ENCODE measurements around the gene PEPD.

The PEPD gene

DNA sequence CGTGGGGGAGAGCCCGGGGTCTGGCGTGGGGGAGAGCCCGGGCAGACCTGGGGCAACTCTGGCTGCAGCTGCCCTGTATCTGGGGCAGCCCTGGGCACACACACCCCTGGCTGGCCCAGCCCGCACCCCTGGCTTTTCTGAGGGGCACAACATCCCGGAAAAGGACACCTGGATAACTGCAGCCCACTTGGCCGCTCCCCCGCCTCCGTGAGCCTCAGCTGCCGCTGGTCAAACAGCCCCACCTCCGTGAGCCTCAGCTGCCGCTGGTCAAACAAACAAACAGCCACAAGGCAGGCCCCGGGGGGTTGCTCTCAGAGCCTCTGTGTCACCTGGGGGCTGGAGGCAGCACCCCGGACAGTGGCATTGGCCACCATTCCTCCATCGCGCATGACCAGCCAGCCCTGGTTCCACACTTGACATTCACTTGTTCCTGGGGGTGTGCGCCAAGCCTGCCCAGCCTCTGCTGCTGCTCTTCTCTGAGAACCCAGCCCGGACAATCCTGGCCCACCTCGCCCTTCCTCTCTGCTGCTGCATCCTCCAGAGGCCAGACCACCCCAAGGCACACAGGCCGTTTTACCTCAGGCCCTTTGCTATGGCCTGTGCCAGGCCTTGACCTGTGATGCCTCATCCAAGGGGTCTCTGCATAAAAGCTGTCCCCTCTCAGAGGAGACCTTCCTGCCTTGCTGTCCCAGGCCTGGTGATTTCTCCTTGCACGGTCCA is 128.1 kb downstream of the PEPD start:
- ATAC-seq (replicated peaks; ENCODE audit: extremely low read depth, poor library complexity, severe bottlenecking): no peak
- no peaks in the 10 kb centered on the region for H3K27me3 Mint-ChIP-seq
- no peaks in the 10 kb centered on the region for H3K9me3 Mint-ChIP-seq
- peaks cover 2% of the 10 kb centered on the region for H3K36me3 Mint-ChIP-seq (ENCODE audit: insufficient read depth)
- H3K4me3 Mint-ChIP-seq: no peak overlapping the region
- peaks cover 4% of the 10 kb centered on the region for H3K4me1 Mint-ChIP-seq
- H3K27ac Mint-ChIP-seq (ENCODE audit: low read depth): peak overlapping the region; percentile 29
- DNase-seq (ENCODE audit: low spot score in 2 of 2): no peak

DNA sequence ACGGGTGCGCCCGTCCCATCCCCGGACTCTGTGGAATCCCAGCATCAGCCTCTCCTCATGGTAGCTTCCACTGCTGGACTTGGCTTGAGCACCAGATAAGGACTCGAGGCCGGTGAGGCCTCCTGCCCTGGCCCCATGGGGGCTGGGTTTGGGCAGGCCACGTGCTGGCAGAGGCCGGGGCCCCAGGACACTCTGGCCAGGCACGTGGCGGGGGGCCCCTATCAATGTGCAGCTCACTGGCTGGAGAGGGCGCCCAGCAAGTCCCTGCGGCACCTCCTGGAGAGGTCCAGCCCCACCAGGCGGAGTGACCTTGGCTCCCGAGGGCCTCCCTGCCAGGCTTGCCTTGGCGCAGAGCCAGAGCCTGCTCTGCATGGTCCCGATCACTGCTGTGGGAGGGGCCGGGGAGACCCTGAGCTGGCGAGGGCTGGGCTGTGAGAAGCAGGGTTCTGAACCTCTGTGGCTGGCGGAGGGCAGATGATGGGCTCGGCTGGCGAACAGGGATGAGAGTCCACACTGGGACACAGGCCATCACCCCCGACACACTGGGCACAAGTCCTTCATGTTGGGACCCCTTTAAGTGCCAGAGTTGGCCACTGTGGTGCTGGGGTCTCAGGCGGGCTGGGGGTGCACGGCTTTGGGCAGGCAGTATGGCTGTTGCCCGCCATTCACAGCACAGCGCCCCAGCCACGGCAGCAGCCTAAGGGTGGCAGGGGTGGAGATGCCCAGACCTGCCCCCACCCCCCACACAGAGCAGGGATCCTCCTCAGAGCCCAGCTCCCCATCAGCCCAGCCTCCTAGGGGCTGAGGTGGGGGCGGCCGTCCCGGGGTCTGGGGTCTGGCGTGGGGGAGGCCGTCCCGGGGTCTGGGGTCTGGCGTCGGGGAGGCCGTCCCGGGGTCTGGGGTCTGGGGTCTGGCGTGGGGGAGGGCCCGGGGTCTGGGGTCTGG is 129.0 kb downstream of the PEPD start:
- Mint-ChIP-seq H3K9me3 (no peaks in the 10 kb centered on the region), H3K27ac (ENCODE audit: low read depth) (no peak overlapping the region), H3K36me3 (ENCODE audit: insufficient read depth) (peaks cover 2% of the 10 kb centered on the region), H3K4me3 (no peak overlapping the region), H3K4me1 (peaks cover 4% of the 10 kb centered on the region), H3K27me3 (no peaks in the 10 kb centered on the region)
- ATAC-seq (replicated peaks; ENCODE audit: extremely low read depth, poor library complexity, severe bottlenecking) (no peak), DNase-seq (ENCODE audit: low spot score in 2 of 2) (no peak)

DNA sequence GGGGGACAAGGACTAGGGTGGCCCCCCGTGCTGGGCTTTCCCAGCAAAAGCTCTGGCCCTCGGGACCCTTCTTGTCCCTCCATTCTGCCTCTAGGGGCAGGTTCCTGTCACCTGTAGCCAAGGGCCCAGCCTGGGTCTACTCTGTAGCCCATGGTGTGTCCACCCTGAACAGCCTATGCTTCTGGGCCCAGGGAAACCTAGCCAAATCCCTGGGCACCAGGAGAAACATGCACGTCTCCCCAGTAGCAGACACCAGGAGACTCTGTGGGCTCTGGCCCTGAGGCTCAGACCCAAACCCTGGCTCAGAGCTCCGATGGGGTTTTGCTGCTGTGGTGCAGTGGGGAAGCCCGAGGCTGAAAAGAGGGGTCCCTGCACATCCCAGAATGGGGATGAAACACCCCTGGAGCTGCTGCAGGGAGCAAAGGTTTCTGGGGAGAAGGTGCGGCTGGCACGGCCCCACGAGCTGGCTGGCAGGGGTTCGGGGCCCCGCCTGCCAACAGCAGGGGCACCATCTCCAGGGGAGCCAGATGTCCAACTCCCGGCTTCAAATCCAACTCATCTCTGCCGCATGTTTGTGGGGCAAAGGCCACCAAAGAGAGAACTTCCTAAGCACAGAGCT is 129.9 kb downstream of the PEPD start:
- no peak overlapping the region for H3K27ac Mint-ChIP-seq (ENCODE audit: low read depth)
- peaks cover 4% of the 10 kb centered on the region for H3K4me1 Mint-ChIP-seq
- H3K36me3 Mint-ChIP-seq (ENCODE audit: insufficient read depth): peaks cover 2% of the 10 kb centered on the region
- H3K27me3 Mint-ChIP-seq: no peaks in the 10 kb centered on the region
- ATAC-seq (replicated peaks; ENCODE audit: extremely low read depth, poor library complexity, severe bottlenecking) (no peak), DNase-seq (ENCODE audit: low spot score in 2 of 2) (no peak)
- no peak overlapping the region for H3K4me3 Mint-ChIP-seq
- no peaks in the 10 kb centered on the region for H3K9me3 Mint-ChIP-seq

DNA sequence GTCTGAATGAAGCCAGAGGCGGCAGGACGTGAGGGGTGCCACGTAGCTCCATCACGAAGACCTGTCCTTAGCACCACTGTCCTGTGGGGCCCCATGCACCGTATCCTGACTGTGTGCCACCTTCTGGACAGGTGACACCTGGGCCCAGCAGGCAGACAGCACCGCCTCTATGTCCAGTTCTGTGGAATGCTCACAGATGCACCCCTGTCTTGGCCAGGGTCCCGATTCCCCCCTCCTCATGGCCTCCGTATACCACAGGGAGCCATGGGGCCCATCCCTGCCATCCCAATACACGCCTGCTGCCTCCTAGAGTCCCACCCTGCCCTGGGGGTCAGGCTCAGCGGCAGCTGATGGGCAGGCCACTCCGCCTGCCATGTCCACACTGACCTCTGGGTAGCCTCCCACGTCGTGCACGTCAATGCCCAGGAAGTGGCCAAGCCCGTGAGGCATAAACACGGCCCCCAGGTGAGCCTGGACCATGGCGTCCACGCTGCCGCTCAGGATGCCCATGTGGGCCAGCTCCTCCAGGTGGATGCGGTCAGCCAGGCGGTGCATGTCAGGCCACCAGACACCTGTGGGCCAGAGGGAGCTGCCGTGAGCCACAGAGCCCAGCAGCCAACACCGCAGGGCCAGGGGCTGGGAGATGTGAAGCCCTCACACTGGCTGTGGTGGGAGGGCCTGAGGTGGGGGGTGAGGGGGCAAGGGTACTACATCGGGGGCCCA is 130.5 kb downstream of the PEPD start:
- no peak for ATAC-seq (replicated peaks; ENCODE audit: extremely low read depth, poor library complexity, severe bottlenecking)
- Mint-ChIP-seq H3K4me1 (peaks cover 4% of the 10 kb centered on the region), H3K9me3 (no peaks in the 10 kb centered on the region), H3K27ac (ENCODE audit: low read depth) (no peak overlapping the region), H3K27me3 (no peaks in the 10 kb centered on the region), H3K4me3 (no peak overlapping the region), H3K36me3 (ENCODE audit: insufficient read depth) (peaks cover 2% of the 10 kb centered on the region)
- no peak for DNase-seq (ENCODE audit: low spot score in 2 of 2)

DNA sequence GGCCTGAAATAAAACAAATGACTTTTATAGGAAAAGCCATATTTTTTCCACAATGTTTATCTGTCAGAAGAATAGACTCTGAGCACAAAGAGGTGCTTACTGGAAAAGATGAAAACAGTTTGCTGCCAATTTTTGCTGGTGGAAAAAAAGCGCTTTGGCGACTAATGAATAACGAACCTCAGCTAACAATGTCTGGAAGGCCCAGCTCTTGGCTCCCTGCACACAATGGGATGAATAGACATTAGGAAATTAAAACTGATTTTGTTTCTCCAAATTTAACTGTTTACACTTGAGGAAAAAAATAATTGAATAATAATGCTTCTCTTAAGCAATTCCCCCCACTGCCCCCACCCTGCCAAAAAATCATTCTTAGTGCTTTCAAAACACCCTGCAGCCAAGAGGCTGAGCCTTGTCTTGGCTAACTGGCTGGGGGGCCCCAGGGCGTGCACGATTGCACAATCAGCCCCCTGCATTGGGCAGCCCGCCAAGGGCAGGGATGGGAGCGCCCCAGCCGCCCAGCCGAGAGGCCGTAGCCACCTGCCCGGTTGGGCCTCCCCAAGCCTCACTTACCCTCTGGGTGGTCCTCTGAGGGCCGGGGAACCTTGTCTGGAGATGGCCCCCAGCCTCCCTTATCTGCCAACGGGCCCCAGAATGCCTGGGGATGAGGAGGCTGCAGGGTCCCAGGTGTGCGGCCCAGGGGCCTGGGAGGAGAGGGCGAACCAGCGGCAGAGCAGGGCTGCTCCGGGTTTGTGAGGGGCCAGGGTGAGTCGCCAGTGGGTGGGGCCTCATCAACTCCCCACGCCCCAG is 131.3 kb downstream of the PEPD start:
- H3K4me1 Mint-ChIP-seq: peaks cover 4% of the 10 kb centered on the region
- H3K27me3 Mint-ChIP-seq: no peaks in the 10 kb centered on the region
- no peak overlapping the region for H3K27ac Mint-ChIP-seq (ENCODE audit: low read depth)
- no peak for ATAC-seq (replicated peaks; ENCODE audit: extremely low read depth, poor library complexity, severe bottlenecking)
- H3K36me3 Mint-ChIP-seq (ENCODE audit: insufficient read depth): peaks cover 2% of the 10 kb centered on the region
- H3K9me3 Mint-ChIP-seq: no peaks in the 10 kb centered on the region
- no peak overlapping the region for H3K4me3 Mint-ChIP-seq
- DNase-seq (ENCODE audit: low spot score in 2 of 2): no peak

DNA sequence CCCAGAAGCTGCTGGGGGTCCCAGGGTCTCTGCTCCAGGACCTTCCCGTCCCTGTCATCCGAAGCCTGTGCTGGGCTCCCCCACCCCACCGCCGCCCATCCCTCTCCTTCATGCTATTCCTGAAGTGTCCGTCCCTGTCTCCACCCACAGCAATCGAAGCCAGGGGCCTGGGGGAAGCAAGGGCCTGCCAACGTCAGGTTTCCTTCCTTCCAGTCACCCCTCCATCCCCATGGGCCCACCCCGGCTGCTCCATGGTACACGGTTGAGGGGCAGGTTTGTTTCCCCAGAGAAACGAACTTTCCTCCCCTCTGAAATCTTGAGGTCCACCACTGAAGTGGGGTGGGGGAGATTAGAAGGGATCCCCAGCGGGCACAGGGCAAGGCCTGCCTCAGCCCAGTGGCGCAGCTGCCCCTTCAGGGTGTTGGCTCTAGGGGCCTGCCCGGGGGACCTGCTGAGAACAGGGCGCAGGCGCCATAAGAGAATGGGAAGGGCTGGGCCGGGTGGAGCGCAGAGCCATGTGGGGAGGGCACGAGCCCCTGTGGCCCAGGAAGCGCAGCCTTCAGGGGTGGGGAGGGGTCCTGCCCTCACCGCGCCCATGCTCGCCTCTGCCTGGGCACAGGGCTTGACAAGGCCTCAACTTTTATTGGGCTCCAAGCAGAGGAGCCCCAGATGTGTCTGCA is 132.0 kb downstream of the PEPD start:
- Mint-ChIP-seq H3K9me3 (no peaks in the 10 kb centered on the region), H3K27ac (ENCODE audit: low read depth) (no peak overlapping the region), H3K36me3 (ENCODE audit: insufficient read depth) (no peaks in the 10 kb centered on the region), H3K27me3 (no peaks in the 10 kb centered on the region), H3K4me3 (no peak overlapping the region), H3K4me1 (peaks cover 4% of the 10 kb centered on the region)
- DNase-seq (ENCODE audit: low spot score in 2 of 2) (no peak), ATAC-seq (replicated peaks; ENCODE audit: extremely low read depth, poor library complexity, severe bottlenecking) (no peak)

DNA sequence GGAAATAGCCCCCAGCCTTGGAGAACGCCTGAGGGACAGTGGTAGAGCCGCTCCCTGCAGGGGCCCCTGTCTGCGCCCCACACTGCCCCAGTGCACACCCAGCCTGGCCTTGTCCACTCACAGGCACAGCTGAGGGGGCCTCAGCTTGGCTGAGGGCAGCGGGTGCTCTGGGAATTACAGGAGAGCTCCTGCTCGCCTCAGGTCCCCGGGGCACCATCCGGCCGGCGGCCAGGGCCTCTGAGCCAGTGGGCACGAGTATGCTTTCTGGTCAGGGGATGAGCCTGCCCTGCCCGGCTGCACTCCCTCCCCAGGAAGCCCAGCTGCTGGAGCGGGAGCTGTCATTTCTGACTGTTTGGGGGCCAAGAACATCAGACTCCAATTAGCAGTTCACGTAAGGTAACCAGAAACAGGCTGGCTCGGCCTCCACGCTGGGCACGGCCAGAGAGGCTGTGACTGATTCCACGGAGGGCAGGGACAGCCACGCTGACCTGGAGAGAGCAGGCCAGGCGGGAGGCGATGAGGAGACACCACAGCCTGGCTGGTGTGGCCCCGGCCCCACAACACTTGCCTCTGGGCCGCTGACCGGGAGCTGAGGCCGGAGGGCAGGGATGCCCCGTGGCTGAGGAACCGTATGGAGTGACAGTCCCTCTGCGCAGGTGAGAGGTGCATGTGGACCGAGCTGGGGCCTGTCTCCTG is 132.7 kb downstream of the PEPD start:
- Mint-ChIP-seq H3K9me3 (no peaks in the 10 kb centered on the region), H3K27me3 (no peaks in the 10 kb centered on the region), H3K4me3 (no peak overlapping the region), H3K4me1 (peaks cover 8% of the 10 kb centered on the region), H3K27ac (ENCODE audit: low read depth) (no peak overlapping the region), H3K36me3 (ENCODE audit: insufficient read depth) (no peaks in the 10 kb centered on the region)
- DNase-seq (ENCODE audit: low spot score in 2 of 2) (no peak), ATAC-seq (replicated peaks; ENCODE audit: extremely low read depth, poor library complexity, severe bottlenecking) (no peak)

DNA sequence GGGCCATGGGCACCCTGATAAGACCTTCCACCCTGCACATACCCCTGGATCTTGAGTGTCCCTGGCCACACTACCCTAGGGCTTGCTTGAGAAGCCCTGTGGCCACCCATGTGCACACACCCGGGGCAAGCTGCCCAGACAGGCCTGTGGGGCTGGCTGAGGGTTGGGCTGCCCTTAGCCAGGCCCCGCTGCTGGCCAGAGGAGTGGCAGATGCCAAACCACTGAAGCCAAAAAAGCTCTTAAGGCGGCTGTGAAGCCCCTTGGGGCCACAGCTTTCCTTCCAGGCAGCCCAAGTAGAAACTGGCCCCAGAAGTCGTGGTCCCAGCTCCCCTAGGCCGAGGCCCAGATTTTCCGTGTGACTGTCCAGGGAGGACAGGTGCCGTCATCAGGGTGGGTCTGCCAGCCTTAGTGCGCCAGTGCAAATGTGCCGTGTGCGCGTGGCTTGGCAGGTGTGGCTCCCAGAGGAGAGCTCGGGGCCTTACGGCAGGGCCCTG is 133.3 kb downstream of the PEPD start:
- Mint-ChIP-seq H3K27ac (ENCODE audit: low read depth) (no peak overlapping the region), H3K4me3 (no peak overlapping the region), H3K27me3 (no peaks in the 10 kb centered on the region), H3K4me1 (peaks cover 7% of the 10 kb centered on the region), H3K9me3 (no peaks in the 10 kb centered on the region), H3K36me3 (ENCODE audit: insufficient read depth) (no peaks in the 10 kb centered on the region)
- DNase-seq (ENCODE audit: low spot score in 2 of 2): no peak
- ATAC-seq (replicated peaks; ENCODE audit: extremely low read depth, poor library complexity, severe bottlenecking): no peak

DNA sequence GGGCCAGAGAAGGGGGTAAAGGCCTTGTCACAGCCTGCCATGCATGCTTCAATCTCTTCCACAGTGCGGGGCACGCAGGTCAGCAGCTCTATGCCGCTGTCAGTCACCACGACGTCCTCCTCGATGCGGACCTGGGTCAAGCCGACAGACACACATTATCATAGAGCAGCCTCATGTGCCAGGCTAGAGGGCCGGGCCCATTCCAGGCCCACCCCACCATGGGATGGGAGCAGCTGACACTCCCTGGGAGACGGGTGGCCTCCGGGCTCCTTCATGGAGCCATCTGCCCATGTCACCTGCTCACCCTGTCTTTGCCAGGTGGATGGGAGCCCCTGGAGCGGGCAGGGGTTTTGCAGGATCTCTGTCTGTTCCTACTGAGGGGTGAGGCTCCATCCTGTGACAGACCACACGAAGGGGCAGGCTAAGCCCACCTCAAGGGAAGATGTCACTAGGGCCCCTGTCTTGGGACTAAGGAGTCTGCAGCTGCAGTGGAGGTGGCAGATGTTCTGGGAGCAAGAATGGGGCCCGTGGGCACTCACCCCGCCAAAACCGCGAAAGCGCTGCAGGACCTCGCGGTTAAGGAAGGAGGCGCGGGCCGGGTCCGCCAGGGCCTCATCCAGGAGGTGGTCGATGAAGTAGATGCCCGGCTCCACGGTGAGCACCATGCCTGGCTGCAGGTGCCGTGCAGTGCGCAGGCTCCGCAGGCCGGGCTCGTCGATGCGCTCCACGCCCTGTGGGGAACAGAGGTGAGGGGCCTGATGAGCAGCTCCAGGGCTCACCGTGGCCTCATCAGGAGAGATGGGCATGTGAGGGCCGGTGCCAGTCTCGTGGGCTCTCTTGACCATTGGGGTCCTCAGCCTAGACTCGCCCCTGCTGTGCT is 134.0 kb downstream of the PEPD start:
- no peaks in the 10 kb centered on the region for H3K9me3 Mint-ChIP-seq
- H3K4me3 Mint-ChIP-seq: no peak overlapping the region
- DNase-seq (ENCODE audit: low spot score in 2 of 2) (no peak), ATAC-seq (replicated peaks; ENCODE audit: extremely low read depth, poor library complexity, severe bottlenecking) (no peak)
- H3K27me3 Mint-ChIP-seq: no peaks in the 10 kb centered on the region
- H3K27ac Mint-ChIP-seq (ENCODE audit: low read depth): no peak overlapping the region
- H3K4me1 Mint-ChIP-seq: peaks cover 7% of the 10 kb centered on the region
- no peaks in the 10 kb centered on the region for H3K36me3 Mint-ChIP-seq (ENCODE audit: insufficient read depth)

DNA sequence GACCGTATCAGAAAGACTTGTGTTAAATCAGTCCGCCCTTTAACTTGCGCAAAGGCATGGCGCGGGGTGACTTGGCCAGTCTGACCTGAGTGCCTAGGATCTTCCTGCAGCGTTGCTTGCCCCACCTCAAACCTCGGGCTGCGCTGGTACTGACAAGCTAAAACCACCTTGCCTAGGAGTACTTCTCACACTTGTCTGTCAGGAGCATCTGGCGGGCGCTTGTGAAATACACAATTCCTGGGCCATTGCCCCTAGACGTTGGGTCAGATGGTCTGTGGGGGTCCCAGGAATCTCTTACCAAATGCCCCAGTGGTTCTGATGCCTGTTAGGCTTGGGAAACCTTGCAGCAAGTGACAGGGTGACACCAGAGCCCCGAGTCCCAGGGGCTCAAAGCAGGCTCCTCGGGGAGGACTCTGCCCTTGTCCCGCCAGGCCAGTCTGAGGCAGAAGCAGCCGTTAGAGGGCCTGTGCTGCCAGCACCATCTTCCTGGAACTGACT is 135.2 kb downstream of the PEPD start:
- Mint-ChIP-seq H3K4me3 (no peak overlapping the region), H3K4me1 (peaks cover 14% of the 10 kb centered on the region), H3K27ac (ENCODE audit: low read depth) (no peak overlapping the region), H3K27me3 (no peaks in the 10 kb centered on the region), H3K36me3 (ENCODE audit: insufficient read depth) (no peaks in the 10 kb centered on the region), H3K9me3 (no peaks in the 10 kb centered on the region)
- DNase-seq (ENCODE audit: low spot score in 2 of 2) (no peak), ATAC-seq (replicated peaks; ENCODE audit: extremely low read depth, poor library complexity, severe bottlenecking) (no peak)
